ENCODE data around the gene SMARCB1. TPM values are rescaled to one million over a fixed set of nuclear protein-coding genes. Genes with fewer than 3 reads are reported as not detected.

The SMARCB1 gene
- total and polyA plus RNA-seq, 10 donors = 64.2 to 166 (median 85.8) TPM

DNA sequence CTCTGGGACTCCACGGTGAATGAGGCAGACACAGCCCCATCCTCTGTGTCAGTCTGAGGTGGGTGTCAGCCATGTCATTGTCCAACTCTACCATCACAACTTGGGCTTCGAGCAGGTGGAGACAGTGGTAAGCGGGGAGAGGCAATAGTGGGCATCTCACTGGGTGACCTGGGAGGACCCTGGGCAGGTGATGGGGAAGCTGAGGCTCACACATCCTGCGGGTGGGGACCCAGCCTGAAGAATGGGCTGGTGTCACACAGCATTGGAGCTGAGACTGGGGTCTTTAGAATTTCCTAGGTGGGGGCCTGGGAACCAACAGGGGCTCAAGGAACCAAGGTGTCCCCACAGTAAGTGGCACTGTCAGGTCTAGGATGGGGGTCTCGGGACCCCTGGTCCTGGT, 7.0 kb upstream of the SMARCB1 start:
- no peak for DNase-seq
- H3K4me1 ChIP-seq = peaks cover 0 to 21% (median 2%) of the 10 kb centered on the region in 6 donors
- H3K27me3 ChIP-seq (replicated peaks in 1 of 7) = no peaks in the 10 kb centered on the region
- intact Hi-C loops (cut with DNase I; ENCODE audit: low total_unique reads) = no loop called here
- no peak overlapping the region for H3K4me3 ChIP-seq
- TF ChIP-seq POLR2A (IDR thresholded peaks at IDR 0.05) = no peak
- no peak for TF ChIP-seq CTCF (IDR thresholded peaks at IDR 0.05 in 8 of 11, conservative IDR thresholded peaks at IDR 0.05 in 3 of 11)
- TF ChIP-seq POLR2AphosphoS5 (IDR thresholded peaks at IDR 0.05) = no peak
- no peaks in the 10 kb centered on the region for H3K36me3 ChIP-seq
- H3K27ac ChIP-seq = no peak overlapping the region
- 92 to 96% (median 95%) methylated on average over 4 to 5 of the region's 5 CpGs for WGBS, 5 donors
- H3K9me3 ChIP-seq = no peaks in the 10 kb centered on the region

DNA sequence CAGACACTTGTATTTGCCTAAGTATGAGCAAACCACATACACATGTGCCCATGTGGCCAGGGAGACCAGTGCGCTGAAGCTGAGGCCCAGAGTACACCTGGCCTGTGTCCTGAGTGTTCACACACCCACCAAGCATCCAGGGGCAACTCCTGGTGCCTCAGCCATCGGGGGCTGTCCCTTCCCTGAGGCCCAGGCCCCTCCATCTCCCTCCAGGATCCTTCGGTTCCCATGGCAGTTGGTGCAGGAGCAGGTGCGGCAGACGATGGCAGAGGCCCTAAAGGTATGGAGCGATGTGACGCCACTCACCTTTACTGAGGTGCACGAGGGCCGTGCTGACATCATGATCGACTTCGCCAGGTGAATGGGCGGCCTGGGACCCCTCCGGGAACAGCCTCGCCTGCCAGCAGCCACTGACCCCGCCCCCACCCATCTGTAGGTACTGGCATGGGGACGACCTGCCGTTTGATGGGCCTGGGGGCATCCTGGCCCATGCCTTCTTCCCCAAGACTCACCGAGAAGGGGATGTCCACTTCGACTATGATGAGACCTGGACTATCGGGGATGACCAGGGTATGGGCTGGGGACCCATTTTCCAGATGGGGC, 6.5 kb upstream of the SMARCB1 start:
- no peaks in the 10 kb centered on the region for H3K36me3 ChIP-seq
- H3K27ac ChIP-seq = no peak overlapping the region
- TF ChIP-seq POLR2A (IDR thresholded peaks at IDR 0.05) = no peak
- H3K4me1 ChIP-seq = peaks cover 0 to 20% (median 2%) of the 10 kb centered on the region in 6 donors
- H3K9me3 ChIP-seq = no peaks in the 10 kb centered on the region
- no peak for DNase-seq
- no peaks in the 10 kb centered on the region for H3K27me3 ChIP-seq (replicated peaks in 1 of 7)
- intact Hi-C loops (cut with DNase I; ENCODE audit: low total_unique reads) = no loop called here
- H3K4me3 ChIP-seq = no peak overlapping the region
- WGBS, 5 donors = 91 to 100% (median 94%) methylated on average over 5 to 20 of the region's 20 CpGs

GRCh38 chr22:23781065-23781464, 5.7 kb upstream of the SMARCB1 start:
- H3K36me3 ChIP-seq = no peaks in the 10 kb centered on the region
- no peak for TF ChIP-seq POLR2A (IDR thresholded peaks at IDR 0.05)
- no peak for TF ChIP-seq POLR2AphosphoS5 (IDR thresholded peaks at IDR 0.05)
- no peak for TF ChIP-seq CTCF (IDR thresholded peaks at IDR 0.05 in 8 of 11, conservative IDR thresholded peaks at IDR 0.05 in 3 of 11)
- no peaks in the 10 kb centered on the region for H3K27me3 ChIP-seq (replicated peaks in 1 of 7)
- no peak for DNase-seq
- no peak overlapping the region for H3K27ac ChIP-seq
- peaks cover 0 to 28% (median 2%) of the 10 kb centered on the region in 6 donors for H3K4me1 ChIP-seq
- intact Hi-C loops (cut with DNase I; ENCODE audit: low total_unique reads) = no loop called here
- no peaks in the 10 kb centered on the region for H3K9me3 ChIP-seq
- WGBS, 5 donors = 90 to 97% (median 92%) methylated on average over 15 of the region's 15 CpGs
- no peak overlapping the region for H3K4me3 ChIP-seq

GRCh38 chr22:23781511-23782183, 5.1 kb upstream of the SMARCB1 start:
- H3K4me3 ChIP-seq = no peak overlapping the region
- no peak for DNase-seq
- H3K27me3 ChIP-seq (replicated peaks in 1 of 7) = no peaks in the 10 kb centered on the region
- H3K9me3 ChIP-seq = no peaks in the 10 kb centered on the region
- peaks cover 0 to 34% (median 8%) of the 10 kb centered on the region in 6 donors for H3K4me1 ChIP-seq
- no peak overlapping the region for H3K27ac ChIP-seq
- intact Hi-C loops (cut with DNase I; ENCODE audit: low total_unique reads) = no loop called here
- TF ChIP-seq POLR2A (IDR thresholded peaks at IDR 0.05) (no peak), POLR2AphosphoS5 (IDR thresholded peaks at IDR 0.05) (no peak), CTCF (IDR thresholded peaks at IDR 0.05 in 8 of 11, conservative IDR thresholded peaks at IDR 0.05 in 3 of 11) (no peak)
- no peaks in the 10 kb centered on the region for H3K36me3 ChIP-seq
- 79 to 93% (median 92%) methylated on average over 13 to 14 of the region's 14 CpGs for WGBS, 5 donors
